ENCODE measurements around the gene LVRN.
A peak's percentile ranks its signal among the peaks of the same experiment; 100 is the strongest.

Gene LVRN

DNA sequence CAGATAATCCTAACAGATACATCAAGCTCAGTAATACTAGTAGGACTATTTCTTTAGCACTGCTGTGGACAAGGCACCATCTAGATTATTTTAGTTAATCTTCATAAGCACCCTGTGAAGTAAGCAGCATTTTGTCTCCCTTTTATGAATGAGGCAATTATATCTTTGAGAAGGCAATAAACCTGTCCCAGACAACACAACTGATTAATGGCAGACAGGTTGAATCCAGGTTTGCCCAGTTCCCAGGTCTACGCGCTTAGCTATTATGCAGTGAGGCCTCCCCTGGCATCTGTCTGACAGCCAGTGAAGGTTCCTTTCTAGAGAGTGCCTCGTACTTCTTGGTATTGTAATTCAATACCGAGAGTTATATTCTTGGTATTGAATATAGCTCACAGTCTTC, 9.7 kb upstream of the LVRN start:
- FAIRE-seq: no peak
- no peak for DNase-seq (ENCODE audit: extremely low spot score, insufficient read length, low read depth)

- FAIRE-seq (no peak), DNase-seq (ENCODE audit: extremely low spot score, insufficient read length, low read depth) (no peak)
Observed at GRCh38 chr5:115954144-115954543, 8.1 kb upstream of the LVRN start.

- DNase-seq (ENCODE audit: extremely low spot score, insufficient read length, low read depth): no peak
Observed at GRCh38 chr5:115956957-115957356, 5.3 kb upstream of the LVRN start.

DNA sequence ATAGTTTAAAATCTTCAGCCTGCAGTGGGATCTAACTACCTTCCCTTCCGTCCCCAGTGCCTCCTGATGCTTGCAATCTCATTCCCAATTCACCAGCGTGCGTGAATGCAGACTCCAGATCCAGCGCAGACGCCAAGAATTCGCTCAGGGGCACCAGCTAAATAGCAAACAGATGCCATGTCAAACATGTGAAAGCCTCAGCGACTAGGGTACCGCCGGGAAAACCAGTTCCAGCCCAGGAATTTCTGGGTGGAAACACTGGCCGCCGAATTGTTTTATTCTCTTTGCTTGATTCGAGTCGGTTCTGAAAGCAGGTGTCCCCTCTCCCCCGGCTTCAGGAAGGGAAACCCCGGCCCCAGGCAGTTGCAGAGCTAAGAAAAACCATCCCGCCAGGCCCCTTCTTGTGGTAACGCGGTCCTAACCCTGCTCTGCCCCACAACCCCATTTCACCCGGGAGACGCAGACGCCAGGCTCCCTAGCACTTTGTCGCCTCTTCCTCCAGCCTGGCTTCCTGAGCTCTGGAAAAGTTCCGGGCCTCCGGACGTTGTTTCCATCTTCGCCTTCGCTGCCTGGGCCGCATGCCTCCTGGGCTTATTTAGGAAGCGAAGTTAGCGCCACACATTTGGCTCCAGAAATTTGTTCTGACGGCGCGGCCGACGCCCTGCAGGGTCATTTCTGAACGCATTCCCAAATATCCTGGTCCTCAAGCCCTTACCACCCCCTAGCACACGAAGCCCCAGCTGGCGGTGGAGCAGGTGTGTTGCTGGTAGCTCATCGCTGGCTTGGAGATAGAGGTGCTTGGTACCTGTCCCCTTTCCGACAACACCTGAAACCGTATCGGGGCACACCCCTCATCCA, 665 bp upstream of the LVRN start:
- no peak for DNase-seq (ENCODE audit: extremely low spot score, insufficient read length, low read depth)
- no peak for FAIRE-seq

More at GRCh38 chr5:115956957-115957356, 5.3 kb upstream of the LVRN start:
- no peak for FAIRE-seq

- DNase-seq (ENCODE audit: extremely low spot score, insufficient read length, low read depth): no peak
Observed at GRCh38 chr5:115962565-115963402, 509 bp downstream of the LVRN start.

DNA sequence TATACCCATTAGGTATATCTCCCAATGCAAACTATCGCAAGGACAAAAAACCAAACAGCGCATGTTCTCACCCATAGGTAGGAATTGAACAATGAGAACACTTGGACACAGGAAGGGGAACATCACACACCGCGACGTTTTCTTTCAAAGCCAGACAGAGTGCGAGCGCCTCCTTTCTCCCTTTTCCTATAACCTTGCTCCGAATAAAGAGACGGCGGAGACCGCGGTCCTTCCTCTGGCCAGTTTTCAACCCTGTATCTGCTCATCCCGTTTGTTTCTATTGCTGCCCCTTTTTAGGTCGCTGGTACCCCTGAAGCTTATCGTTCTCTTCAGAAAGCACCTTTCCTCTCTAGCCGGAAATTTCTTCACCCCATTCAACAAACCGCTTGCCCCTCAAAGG, 1.3 kb downstream of the LVRN start:
- DNase-seq (ENCODE audit: extremely low spot score, insufficient read length, low read depth) (no peak), FAIRE-seq (no peak)

More at GRCh38 chr5:115962565-115963402, 509 bp downstream of the LVRN start:
- no peak for FAIRE-seq

GRCh38 chr5:115968770-115969169, 6.5 kb downstream of the LVRN start:
- DNase-seq (ENCODE audit: extremely low spot score, insufficient read length, low read depth) (no peak), FAIRE-seq (no peak)

GRCh38 chr5:115977096-115977495, 14.8 kb downstream of the LVRN start:
- DNase-seq (ENCODE audit: extremely low spot score, insufficient read length, low read depth): no peak
- peak; percentile 89 for FAIRE-seq

- no peak for DNase-seq (ENCODE audit: extremely low spot score, insufficient read length, low read depth)
Observed at GRCh38 chr5:115977988-115978387, 15.7 kb downstream of the LVRN start.

DNA sequence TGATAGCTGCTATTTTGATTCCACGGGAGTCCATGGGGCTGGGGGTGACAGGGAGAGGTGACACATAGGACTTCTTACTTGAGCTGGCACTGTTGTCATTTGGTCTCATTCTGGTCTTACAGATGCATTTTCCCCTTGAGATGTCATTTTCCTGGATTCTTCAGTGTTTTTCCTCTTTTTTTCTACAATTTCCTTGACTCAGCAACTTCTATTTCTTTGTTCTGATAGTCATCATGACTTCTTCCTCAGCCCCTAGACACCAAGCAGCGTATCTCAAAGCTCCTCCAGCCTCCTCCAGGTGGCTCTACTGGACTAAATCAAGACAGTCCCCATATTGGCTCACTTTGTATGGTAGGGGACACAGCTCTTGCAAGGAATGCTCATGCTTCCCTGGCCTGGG, 16.5 kb downstream of the LVRN start:
- DNase-seq (ENCODE audit: extremely low spot score, insufficient read length, low read depth): no peak
- FAIRE-seq: no peak

More at GRCh38 chr5:115977988-115978387, 15.7 kb downstream of the LVRN start:
- no peak for FAIRE-seq

GRCh38 chr5:115979201-115980041, 17.1 kb downstream of the LVRN start:
- DNase-seq (ENCODE audit: extremely low spot score, insufficient read length, low read depth): no peak
- FAIRE-seq: no peak

GRCh38 chr5:115983519-115983918, 21.2 kb downstream of the LVRN start:
- FAIRE-seq: no peak
- no peak for DNase-seq (ENCODE audit: extremely low spot score, insufficient read length, low read depth)

- FAIRE-seq (no peak), DNase-seq (ENCODE audit: extremely low spot score, insufficient read length, low read depth) (no peak)
Observed at GRCh38 chr5:115985802-115986757, 23.8 kb downstream of the LVRN start.

DNA sequence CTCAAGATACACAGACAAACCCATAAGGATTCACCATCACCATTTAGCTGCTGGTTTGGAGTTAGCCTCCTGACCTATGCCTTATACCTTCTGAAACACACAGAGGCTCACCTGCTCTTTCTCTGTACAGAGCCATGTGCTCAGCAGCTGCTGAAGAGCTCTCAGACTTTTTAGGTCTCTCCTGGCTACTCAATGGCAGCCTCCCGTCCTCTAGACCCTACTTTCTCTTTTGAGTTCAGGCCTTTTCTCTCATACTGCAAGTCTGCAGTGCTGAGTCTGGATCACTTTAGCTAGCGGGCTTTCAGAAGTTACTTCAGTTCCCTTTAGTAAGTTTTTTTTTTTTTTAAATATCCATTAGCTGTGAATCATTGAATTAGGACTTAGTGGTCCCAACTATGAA, 25.7 kb downstream of the LVRN start:
- no peak for FAIRE-seq
- DNase-seq (ENCODE audit: extremely low spot score, insufficient read length, low read depth): no peak

GRCh38 chr5:115992848-115993350, 30.6 kb downstream of the LVRN start:
- DNase-seq (ENCODE audit: extremely low spot score, insufficient read length, low read depth) (no peak), FAIRE-seq (no peak)

DNA sequence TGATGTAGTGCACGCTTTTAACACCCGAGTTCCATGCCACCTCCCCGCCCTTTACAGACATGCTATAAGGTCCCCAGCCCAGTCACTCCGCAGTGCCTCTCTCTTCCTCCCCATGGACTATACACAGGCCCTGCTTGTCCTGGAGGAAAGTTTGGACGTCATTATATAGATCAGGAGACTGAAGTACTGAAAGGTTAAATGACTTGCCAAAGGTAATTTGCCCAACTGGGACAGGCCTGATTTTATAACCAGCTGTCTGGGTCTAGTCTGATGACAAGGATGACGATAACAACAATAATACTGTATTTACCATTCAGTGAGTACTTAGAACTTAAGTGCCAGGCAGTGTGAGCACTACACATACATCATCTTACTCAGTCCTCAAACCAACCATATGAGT, 33.1 kb downstream of the LVRN start:
- FAIRE-seq: no peak
- DNase-seq (ENCODE audit: extremely low spot score, insufficient read length, low read depth): no peak

DNA sequence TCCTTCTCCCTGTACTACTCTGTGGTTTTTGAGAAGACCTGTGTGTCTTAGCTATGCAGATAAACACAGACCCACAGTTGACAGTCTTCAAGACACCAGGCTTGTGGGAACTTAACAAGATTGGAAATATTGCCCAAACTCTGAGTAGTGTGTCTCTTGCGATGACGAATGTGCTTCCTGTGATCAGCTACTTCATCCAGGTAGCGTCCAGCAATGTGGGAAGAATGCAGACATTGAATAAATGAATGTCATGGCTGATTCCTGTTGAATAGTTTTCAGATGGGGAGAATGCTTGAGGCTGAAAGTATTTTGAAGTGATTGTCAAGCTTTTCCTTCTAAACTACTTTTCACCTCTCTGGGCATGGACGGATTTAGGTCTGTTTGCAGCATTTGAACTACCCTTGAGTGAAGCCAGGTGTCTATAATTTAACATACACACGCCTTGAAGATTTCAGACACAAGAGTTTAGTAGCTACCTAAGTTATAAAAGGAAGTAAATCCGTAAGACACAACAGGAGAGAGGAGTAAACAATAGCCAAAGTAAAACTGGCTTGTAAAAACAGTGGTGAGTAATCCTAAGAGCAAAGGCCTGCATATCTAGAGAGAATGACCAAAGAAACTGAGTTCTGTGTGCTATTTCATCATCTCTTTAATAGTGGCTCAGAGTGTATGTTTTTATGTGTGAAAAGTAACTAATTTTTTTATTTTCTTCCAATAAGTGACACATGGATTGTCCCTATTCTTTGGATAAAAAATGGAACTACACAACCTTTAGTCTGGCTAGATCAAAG, 40.0 kb downstream of the LVRN start:
- DNase-seq (ENCODE audit: extremely low spot score, insufficient read length, low read depth) (no peak), FAIRE-seq (no peak)

- DNase-seq (ENCODE audit: extremely low spot score, insufficient read length, low read depth) (no peak), FAIRE-seq (no peak)
Observed at GRCh38 chr5:116004248-116004647, 42.0 kb downstream of the LVRN start.

Data from GM18507 (cell line).